H9 (cell line): Measurements from ENCODE around the gene FARS2. TPM values are rescaled to one million over a fixed set of nuclear protein-coding genes. Genes with fewer than 3 reads are reported as not detected.

ENCODE experiments used
- DNase-seq: peaks from one replicate; pipeline ENCODE4 v3.0.0-alpha.2; 2017
- H2AFZ ChIP-seq: one replicate; pipeline ENCODE4 v1.6.1; 2013; ENCODE audit warnings: mild to moderate bottlenecking, low read length, control low read depth, moderate library complexity
- H2AK5ac ChIP-seq: 2 replicates; pipeline ENCODE4 v1.6.1; 2013; ENCODE audit warnings: low read length, control low read depth, mixed read lengths; ENCODE audit not compliant: insufficient read length
- H2BK120ac ChIP-seq: one replicate; pipeline ENCODE4 v1.6.1; 2013; ENCODE audit warnings: low read depth, mild to moderate bottlenecking, low read length, control low read depth, inconsistent platforms; ENCODE audit not compliant: poor library complexity, severe bottlenecking
- H2BK12ac ChIP-seq: 2 replicates; pipeline ENCODE4 v1.6.1; 2013; ENCODE audit warnings: low read length, control low read depth, mixed read lengths, low read depth; ENCODE audit not compliant: insufficient read length
- H2BK15ac ChIP-seq: 2 replicates; pipeline ENCODE4 v1.6.1; 2013; ENCODE audit warnings: low read depth, low read length, control low read depth
- H2BK20ac ChIP-seq: one replicate; pipeline ENCODE4 v1.6.1; 2013; ENCODE audit warnings: low read depth, mild to moderate bottlenecking, low read length, control low read depth, inconsistent platforms; ENCODE audit not compliant: poor library complexity, severe bottlenecking
- H2BK5ac ChIP-seq: 2 replicates; pipeline ENCODE4 v1.6.1; 2013; ENCODE audit warnings: low read length, control low read depth, mixed read lengths; ENCODE audit not compliant: insufficient read length
- H3K14ac ChIP-seq: 2 replicates; pipeline ENCODE4 v1.6.1; 2013; ENCODE audit warnings: low read length, control low read depth; ENCODE audit not compliant: insufficient read depth
- H3K18ac ChIP-seq: 2 replicates; pipeline ENCODE4 v1.6.1; 2013; ENCODE audit warnings: low read depth, mild to moderate bottlenecking, mixed read lengths, low read length, control low read depth; ENCODE audit not compliant: insufficient read length
- H3K23ac ChIP-seq: 2 replicates; pipeline ENCODE4 v1.6.1; 2013; ENCODE audit warnings: low read length, control low read depth, mixed read lengths, low read depth; ENCODE audit not compliant: insufficient read length
- H3K23me2 ChIP-seq: 2 replicates; pipeline ENCODE4 v1.6.1; 2013; ENCODE audit warnings: low read depth, mild to moderate bottlenecking, mixed read lengths, low read length, control low read depth; ENCODE audit not compliant: insufficient read length, poor library complexity, severe bottlenecking
- H3K27ac ChIP-seq: 2 replicates; pipeline ENCODE4 v1.5.1; 2013; ENCODE audit warnings: low read length, control low read depth, mixed read lengths, low read depth; ENCODE audit not compliant: insufficient read length
- H3K27me3 ChIP-seq: 2 replicates; pipeline ENCODE4 v1.6.1; 2013; ENCODE audit warnings: low read length, control low read depth, inconsistent platforms; ENCODE audit not compliant: insufficient read depth
- H3K4ac ChIP-seq: 2 replicates; pipeline ENCODE4 v1.6.1; 2013; ENCODE audit warnings: low read depth, mild to moderate bottlenecking, control low read depth, inconsistent platforms, low read length, moderate library complexity
- H3K4me1 ChIP-seq: 2 replicates; pipeline ENCODE4 v1.6.1; 2013; ENCODE audit warnings: low read length, control low read depth, inconsistent platforms; ENCODE audit not compliant: insufficient read depth
- H3K4me2 ChIP-seq: 2 replicates; pipeline ENCODE4 v1.6.1; 2013; ENCODE audit warnings: low read length, control low read depth, mixed read lengths; ENCODE audit not compliant: insufficient read length, insufficient read depth
- H3K56ac ChIP-seq: 2 replicates; pipeline ENCODE4 v1.6.1; 2013; ENCODE audit warnings: low read depth, mild to moderate bottlenecking, mixed read lengths, low read length, control low read depth; ENCODE audit not compliant: insufficient read length
- H3K79me1 ChIP-seq: 2 replicates; pipeline ENCODE4 v1.6.1; 2013; ENCODE audit warnings: low read depth, mild to moderate bottlenecking, moderate library complexity, low read length, control low read depth, inconsistent platforms; ENCODE audit not compliant: insufficient read depth, poor library complexity, severe bottlenecking
- H3K79me2 ChIP-seq: 2 replicates; pipeline ENCODE4 v1.6.1; 2013; ENCODE audit warnings: low read length, control low read depth, inconsistent platforms; ENCODE audit not compliant: insufficient read depth
- H3K9ac ChIP-seq: 2 replicates; pipeline ENCODE4 v1.6.1; 2013; ENCODE audit warnings: low read length, control low read depth, mixed read lengths; ENCODE audit not compliant: insufficient read length; ENCODE audit errors: extremely low read depth
- H3K9me3 ChIP-seq: one replicate; pipeline ENCODE4 v1.6.1; 2013; ENCODE audit warnings: low read depth, low read length, inconsistent platforms; ENCODE audit not compliant: control insufficient read depth
- H3T11ph ChIP-seq: one replicate; pipeline ENCODE4 v1.6.1; 2013; ENCODE audit warnings: mild to moderate bottlenecking, low read length, control low read depth, inconsistent platforms
- H4K20me1 ChIP-seq: one replicate; pipeline ENCODE4 v1.6.1; 2013; ENCODE audit not compliant: control insufficient read depth, insufficient read length, insufficient read depth
- H4K5ac ChIP-seq: 2 replicates; pipeline ENCODE4 v1.6.1; 2013; ENCODE audit warnings: low read depth, mild to moderate bottlenecking, mixed read lengths, low read length, control low read depth; ENCODE audit not compliant: insufficient read length
- H4K8ac ChIP-seq: replicated peaks from 2 replicates; pipeline ENCODE4 v1.6.1; 2013; ENCODE audit warnings: low read length, control low read depth, mixed read lengths, low read depth; ENCODE audit not compliant: insufficient read length
- H4K91ac ChIP-seq: 2 replicates; pipeline ENCODE4 v1.6.1; 2013; ENCODE audit warnings: low read depth, mild to moderate bottlenecking, moderate library complexity, mixed read lengths, low read length, control low read depth; ENCODE audit not compliant: insufficient read length
- H3K27ac Mint-ChIP-seq, 3 experiments: 2 replicates in 2 of 3; 3 replicates in 1 of 3; pipeline ENCODE4 v1.8.0; 2020 to 2021; ENCODE audit warnings: mixed read lengths in 3 of 3, mild to moderate bottlenecking in 1 of 3, moderate library complexity in 1 of 3
- H3K27me3 Mint-ChIP-seq: 2 replicates; pipeline ENCODE4 v1.8.0; 2021; ENCODE audit warnings: low read depth, mild to moderate bottlenecking, moderate library complexity, mixed read lengths
- H3K36me3 Mint-ChIP-seq, 3 experiments: 2 replicates in 2 of 3; 3 replicates in 1 of 3; pipeline ENCODE4 v1.8.0; 2020 to 2021; ENCODE audit warnings: low read depth in 3 of 3, mixed read lengths in 3 of 3; ENCODE audit not compliant: insufficient read depth in 1 of 3
- H3K4me1 Mint-ChIP-seq, 2 experiments: 2 replicates each; pipeline ENCODE4 v1.8.0; 2020; ENCODE audit warnings: mixed read lengths in 2 of 2
- H3K4me3 Mint-ChIP-seq, 2 experiments: 2 replicates in 1 of 2; 3 replicates in 1 of 2; pipeline ENCODE4 v1.8.0; 2020 to 2021; ENCODE audit warnings: mild to moderate bottlenecking in 2 of 2, mixed read lengths in 2 of 2, moderate library complexity in 1 of 2
- H3K9me3 Mint-ChIP-seq, 2 experiments: 2 replicates in 1 of 2; 3 replicates in 1 of 2; pipeline ENCODE4 v1.8.0; 2020; ENCODE audit warnings: mild to moderate bottlenecking in 2 of 2, mixed read lengths in 2 of 2, moderate library complexity in 1 of 2
- CTCF ChIP-seq: fragments of 200-600 bp; sonication (generic); conservative IDR thresholded peaks from 3 replicates; pipeline ENCODE4 v1.8.0; 2021; ENCODE audit warnings: antibody characterized with exemption, mild to moderate bottlenecking
- WGBS: extraction: QIAGEN DNeasy Blood & Tissue Kit; methylation state at CpG from one replicate; pipeline ENCODE4 v1.1.7; 2013; ENCODE audit warnings: missing lambda C conversion rate, low lambda C conversion rate, mixed read lengths; ENCODE audit not compliant: insufficient read length; ENCODE audit errors: extremely low coverage; 5-methylcytosine and 5-hydroxymethylcytosine counted together
- total RNA-seq: library from RNA; stranded (reverse); gene quantifications from 2 replicates; pipeline ENCODE4 v1.2.1, GENCODE V29; 2021

FARS2 gene
- total RNA-seq, 1 experiment from 2014 or later: 8.5 TPM

GRCh38 chr6:5457983-5458683 lies 196.8 kb downstream of the FARS2 start:
- Histone ChIP-seq H3K18ac (no peak overlapping the region), H3K23ac (no peak overlapping the region), H3K4me1 (peaks cover 2% of the 10 kb centered on the region; the same call in 1 of the 2 replicates), H4K5ac (no peak overlapping the region), H3K79me2 (no peaks in the 10 kb centered on the region), H3K4me2 (no peak overlapping the region), H2BK120ac (no peak overlapping the region), H4K8ac (no peak overlapping the region), H2AK5ac (no peak overlapping the region), H3K23me2 (no peaks in the 10 kb centered on the region), H3K14ac (no peak overlapping the region; the same call in 1 of the 2 replicates), H2AFZ (no peak overlapping the region), H3K9me3 (no peaks in the 10 kb centered on the region), H3K27ac (no peak overlapping the region), H3K56ac (no peak overlapping the region), H2BK15ac (no peak overlapping the region), H2BK12ac (no peak overlapping the region), H4K91ac (no peak overlapping the region), H4K20me1 (no peaks in the 10 kb centered on the region), H3K27me3 (no peaks in the 10 kb centered on the region), H3K4ac (no peak overlapping the region), H2BK5ac (no peak overlapping the region), H2BK20ac (no peak overlapping the region), H3T11ph (no peak overlapping the region), H3K9ac (no peak overlapping the region), H3K79me1 (no peaks in the 10 kb centered on the region)
- peaks cover 0 to 3% of the 10 kb centered on the region in 2 experiments; a peak in 2 of 5 replicates for H3K9me3 Mint-ChIP-seq
- no peaks in the 10 kb centered on the region for H3K36me3 Mint-ChIP-seq
- no peak overlapping the region for H3K4me3 Mint-ChIP-seq
- TF ChIP-seq CTCF: no peak
- WGBS: no CpG with 5 or more reads among the region's 9 CpGs
- H3K4me1 Mint-ChIP-seq: peaks cover 7 to 12% of the 10 kb centered on the region in 2 experiments
- no peak for DNase-seq
- peak overlapping the region in 2 of 3 experiments; percentile 70 to 76; a peak in 2 of 7 replicates for H3K27ac Mint-ChIP-seq
- no peaks in the 10 kb centered on the region for H3K27me3 Mint-ChIP-seq
